CD14-positive monocyte (primary cell): ENCODE results near the gene RWDD1. TPM values are rescaled to one million over a fixed set of nuclear protein-coding genes. Genes with fewer than 3 reads are reported as not detected.

Experiments
- DNase-seq, 3 donors: peaks; one replicate each; pipeline ENCODE4 v3.0.0-alpha.2; 2011 to 2022
- H2AFZ ChIP-seq: 2 replicates; pipeline ENCODE4 v1.6.0; 2012; ENCODE audit warnings: mild to moderate bottlenecking, low read depth, low read length, inconsistent platforms; ENCODE audit not compliant: insufficient read depth, poor library complexity, severe bottlenecking
- H3K27ac ChIP-seq, 2 donors: 1 replicate in 1 of 2; 2 replicates in 1 of 2; pipeline ENCODE4 v1.5.1; 2012 to 2013; ENCODE audit warnings: low read length in 2 of 2, control low read depth in 1 of 2, inconsistent platforms in 1 of 2, low read depth in 1 of 2, mild to moderate bottlenecking in 1 of 2
- H3K27me3 ChIP-seq, 2 donors: one replicate each; pipeline versions ENCODE4 v1.6.0 to v1.6.1; 2011 to 2013; ENCODE audit warnings: low read length in 2 of 2; ENCODE audit not compliant: control insufficient read depth in 2 of 2, insufficient read depth in 2 of 2
- H3K36me3 ChIP-seq, 2 donors: replicated peaks in 1 of 2; 1 replicate in 1 of 2; 2 replicates in 1 of 2; pipeline versions ENCODE4 v1.5.1 to v1.6.1; 2012 to 2013; ENCODE audit warnings: low read length in 2 of 2, control low read depth in 1 of 2, inconsistent platforms in 1 of 2, mild to moderate bottlenecking in 1 of 2; ENCODE audit not compliant: insufficient read depth in 2 of 2, control insufficient read depth in 1 of 2
- H3K4me1 ChIP-seq, 2 donors: 1 replicate in 1 of 2; 2 replicates in 1 of 2; pipeline versions ENCODE4 v1.5.1 to v1.6.1; 2012 to 2013; ENCODE audit warnings: low read length in 2 of 2, control low read depth in 1 of 2, inconsistent platforms in 1 of 2, mild to moderate bottlenecking in 1 of 2, moderate library complexity in 1 of 2; ENCODE audit not compliant: insufficient read depth in 2 of 2, control insufficient read depth in 1 of 2
- H3K4me2 ChIP-seq: replicated peaks from 2 replicates; pipeline ENCODE3; 2012; ENCODE audit warnings: low read length, moderate library complexity, mild to moderate bottlenecking; ENCODE audit not compliant: poor library complexity, severe bottlenecking; ENCODE audit errors: extremely low read depth
- H3K4me3 ChIP-seq, 3 experiments: fragments of 200-600 bp in 1 of 3; sonication (generic) in 1 of 3; replicated peaks in 1 of 3; 1 replicate in 2 of 3; 2 replicates in 1 of 3; pipeline ENCODE4 v1.5.1; 2011 to 2013; ENCODE audit warnings: low read length in 3 of 3, mild to moderate bottlenecking in 3 of 3, control low read depth in 2 of 3, low read depth in 2 of 3, inconsistent platforms in 1 of 3, moderate library complexity in 1 of 3
- H3K79me2 ChIP-seq: 2 replicates; pipeline ENCODE4 v1.6.0; 2012; ENCODE audit warnings: mild to moderate bottlenecking, control low read depth, inconsistent platforms, low read length, moderate library complexity; ENCODE audit not compliant: insufficient read depth
- H3K9ac ChIP-seq: 2 replicates; pipeline ENCODE4 v1.6.0; 2017; ENCODE audit warnings: low read length, mild to moderate bottlenecking; ENCODE audit not compliant: insufficient read depth, poor library complexity, severe bottlenecking
- H3K9me3 ChIP-seq, 2 donors: replicated peaks in 1 of 2; 1 replicate in 1 of 2; 2 replicates in 1 of 2; pipeline versions ENCODE4 v1.5.1 to v1.6.1; 2012 to 2013; ENCODE audit warnings: low read length in 2 of 2, control low read depth in 1 of 2; ENCODE audit not compliant: control insufficient read depth in 1 of 2, insufficient read depth in 1 of 2
- H4K20me1 ChIP-seq: 2 replicates; pipeline ENCODE4 v1.6.0; 2012; ENCODE audit warnings: mild to moderate bottlenecking, low read length, control low read depth, moderate library complexity; ENCODE audit not compliant: insufficient read depth
- H3K27ac Mint-ChIP-seq, 7 donors: one replicate each; pipeline ENCODE4 v1.8.0; 2020; ENCODE audit warnings: mild to moderate bottlenecking in 7 of 7, mixed read lengths in 7 of 7, moderate library complexity in 6 of 7, inconsistent platforms in 2 of 7
- H3K27me3 Mint-ChIP-seq, 3 donors: one replicate each; pipeline ENCODE4 v1.8.0; 2021 to 2022; ENCODE audit warnings: low read depth in 3 of 3, mild to moderate bottlenecking in 3 of 3, mixed read lengths in 3 of 3, moderate library complexity in 3 of 3, inconsistent platforms in 1 of 3
- H3K36me3 Mint-ChIP-seq, 2 donors: one replicate each; pipeline ENCODE4 v1.8.0; 2020; ENCODE audit warnings: mixed read lengths in 2 of 2, inconsistent platforms in 1 of 2, mild to moderate bottlenecking in 1 of 2
- H3K4me1 Mint-ChIP-seq: one replicate; pipeline ENCODE4 v1.8.0; 2020; ENCODE audit warnings: mild to moderate bottlenecking, mixed read lengths
- H3K4me3 Mint-ChIP-seq, 2 donors: one replicate each; pipeline ENCODE4 v1.8.0; 2020; ENCODE audit warnings: mild to moderate bottlenecking in 2 of 2, mixed read lengths in 2 of 2, moderate library complexity in 1 of 2
- H3K9me3 Mint-ChIP-seq, 7 donors: one replicate each; pipeline ENCODE4 v1.8.0; 2020 to 2022; ENCODE audit warnings: mixed read lengths in 7 of 7, mild to moderate bottlenecking in 6 of 7, moderate library complexity in 6 of 7, inconsistent platforms in 2 of 7
- WGBS: methylation state at CpG from one replicate; pipeline ENCODE4 v1.1.5; 2013; ENCODE audit warnings: missing lambda C conversion rate; ENCODE audit not compliant: insufficient coverage; 5-methylcytosine and 5-hydroxymethylcytosine counted together
- intact Hi-C, 2 donors: fragments of 100-400 bp; cut with micrococcal nuclease; formaldehyde crosslinking; loops; one replicate each; pipeline versions ENCODE4 v1.15.0 to v1.15.1; 2023
- polyA plus RNA-seq, 3 donors: library from polyadenylated mRNA; depleted of rRNA in 1 of 3; unstranded in 2 of 3; stranded (reverse) in 1 of 3; fragments of 300-500 nt in 2 of 3; fragments of >200 nt in 1 of 3; fragmentation: Illumina TruSeq in 2 of 3; gene quantifications; 1 replicate in 2 of 3; 2 replicates in 1 of 3; pipeline ENCODE4 v1.2.3, GENCODE V29; 2012 to 2021
- TF ChIP-seq, protein P1 (sequence below): fragments of 200-600 bp; IDR thresholded peaks from one replicate; pipeline ENCODE4 v1.8.0; 2022; ENCODE audit warnings: antibody characterized with exemption, mild to moderate bottlenecking

The RWDD1 gene
- polyA plus RNA-seq, 3 donors = 11.8 to 45.5 (median 34.7) TPM

DNA sequence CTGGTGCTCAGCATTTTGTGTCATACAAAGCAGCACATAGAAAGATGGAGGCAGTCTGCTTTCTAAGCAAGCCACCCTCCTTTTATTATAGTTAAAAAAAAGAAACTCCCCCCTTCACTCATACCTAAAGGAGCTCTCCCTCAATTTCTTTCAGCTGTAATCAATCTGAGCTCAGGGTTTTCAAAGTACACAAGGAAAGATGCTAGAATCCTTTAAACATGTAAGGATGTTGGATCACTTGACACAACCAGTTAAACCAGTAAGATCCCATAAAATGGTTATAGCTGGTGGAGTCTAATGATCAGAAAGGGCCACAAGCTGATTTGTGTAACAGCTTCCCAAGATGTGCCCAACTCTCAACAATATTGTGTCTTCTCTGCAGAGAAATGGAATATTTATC lies 17.9 kb upstream of the RWDD1 start, which contains the start of gene CALHM4:
Gene CALHM4, plus strand, starts transcription at position 301 of the 400 bp plus-strand sequence. Its CDS starts 43 bp downstream, at position 344.
- DNase-seq = no peak
- no peaks in the 10 kb centered on the region for H3K4me1 Mint-ChIP-seq
- Histone ChIP-seq H3K36me3 (no peaks in the 10 kb centered on the region), H2AFZ (no peak within 1 kb of the TSS), H3K4me3 (no peak within 1 kb of the TSS), H3K4me1 (no peaks in the 10 kb centered on the region), H3K9ac (no peak within 1 kb of the TSS), H3K27ac (no peak within 1 kb of the TSS), H3K79me2 (no peaks in the 10 kb centered on the region), H3K27me3 (peaks cover 0 to 3% of the 10 kb centered on the region in 2 donors), H4K20me1 (no peaks in the 10 kb centered on the region), H3K9me3 (no peaks in the 10 kb centered on the region), H3K4me2 (no peak within 1 kb of the TSS)
- no peaks in the 10 kb centered on the region for H3K9me3 Mint-ChIP-seq
- no peak within 1 kb of the TSS for H3K27ac Mint-ChIP-seq
- peaks cover 0 to 6% (median 5%) of the 10 kb centered on the region in 3 donors for H3K27me3 Mint-ChIP-seq
- no peaks in the 10 kb centered on the region for H3K36me3 Mint-ChIP-seq
- intact Hi-C loops = no loop called here
- TF ChIP-seq, protein P1, sequence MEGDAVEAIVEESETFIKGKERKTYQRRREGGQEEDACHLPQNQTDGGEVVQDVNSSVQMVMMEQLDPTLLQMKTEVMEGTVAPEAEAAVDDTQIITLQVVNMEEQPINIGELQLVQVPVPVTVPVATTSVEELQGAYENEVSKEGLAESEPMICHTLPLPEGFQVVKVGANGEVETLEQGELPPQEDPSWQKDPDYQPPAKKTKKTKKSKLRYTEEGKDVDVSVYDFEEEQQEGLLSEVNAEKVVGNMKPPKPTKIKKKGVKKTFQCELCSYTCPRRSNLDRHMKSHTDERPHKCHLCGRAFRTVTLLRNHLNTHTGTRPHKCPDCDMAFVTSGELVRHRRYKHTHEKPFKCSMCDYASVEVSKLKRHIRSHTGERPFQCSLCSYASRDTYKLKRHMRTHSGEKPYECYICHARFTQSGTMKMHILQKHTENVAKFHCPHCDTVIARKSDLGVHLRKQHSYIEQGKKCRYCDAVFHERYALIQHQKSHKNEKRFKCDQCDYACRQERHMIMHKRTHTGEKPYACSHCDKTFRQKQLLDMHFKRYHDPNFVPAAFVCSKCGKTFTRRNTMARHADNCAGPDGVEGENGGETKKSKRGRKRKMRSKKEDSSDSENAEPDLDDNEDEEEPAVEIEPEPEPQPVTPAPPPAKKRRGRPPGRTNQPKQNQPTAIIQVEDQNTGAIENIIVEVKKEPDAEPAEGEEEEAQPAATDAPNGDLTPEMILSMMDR = no peak
- H3K4me3 Mint-ChIP-seq = no peak within 1 kb of the TSS

GRCh38 chr6:116556065-116556464 lies 15.2 kb upstream of the RWDD1 start:
- Histone ChIP-seq H3K4me2 (no peak overlapping the region), H3K27ac (no peak overlapping the region)

More at GRCh38 chr6:116556065-116556464, 15.2 kb upstream of the RWDD1 start:
- Histone ChIP-seq H3K4me3 (no peak overlapping the region), H3K4me1 (no peaks in the 10 kb centered on the region), H3K9ac (no peak overlapping the region), H4K20me1 (no peaks in the 10 kb centered on the region), H2AFZ (no peak overlapping the region), H3K27me3 (no peaks in the 10 kb centered on the region), H3K9me3 (no peaks in the 10 kb centered on the region), H3K36me3 (no peaks in the 10 kb centered on the region), H3K79me2 (no peaks in the 10 kb centered on the region)
- Mint-ChIP-seq H3K27ac (no peak overlapping the region), H3K4me3 (no peak overlapping the region), H3K9me3 (no peaks in the 10 kb centered on the region), H3K4me1 (peaks cover under 1% of the 10 kb centered on the region), H3K27me3 (peaks cover 0 to 5% (median 5%) of the 10 kb centered on the region in 3 donors), H3K36me3 (no peaks in the 10 kb centered on the region)
- TF ChIP-seq, protein P1 = no peak
- intact Hi-C loops = no loop called here
- no CpG with 5 or more reads among the region's 1 CpG for WGBS
- no peak for DNase-seq
